HEK293 (cell line): ENCODE data around the gene BEND4.

Experiments
- CTCF ChIA-PET: fragments of 350-600 bp; formaldehyde crosslinking; extraction: SDS; loops from one replicate; lab custom pipeline; 2021; ENCODE audit warnings: antibody characterized with exemption; lab: Yijun Ruan, JAX
- POLR2A ChIA-PET: fragments of 300-600 bp; formaldehyde crosslinking; extraction: SDS; loops from one replicate; lab custom pipeline; 2020; ENCODE audit warnings: antibody characterized with exemption, inconsistent platforms; lab: Yijun Ruan, JAX
- H3K27ac ChIP-seq: fragments of 200-500 bp; sonication (Bioruptor generic); 2 replicates; pipeline ENCODE4 v1.5.1; 2014; ENCODE audit warnings: low read depth, low read length, control low read depth, inconsistent platforms; ENCODE audit errors: extremely low read depth
- H3K36me3 ChIP-seq, 2 experiments: fragments of 200-500 bp in 1 of 2; sonication (Bioruptor generic) in 1 of 2; 1 replicate in 1 of 2; 2 replicates in 1 of 2; pipeline ENCODE4 v1.5.1; 2014 to 2017; ENCODE audit warnings: inconsistent platforms in 2 of 2, low read length in 2 of 2; ENCODE audit not compliant: control insufficient read depth in 2 of 2, insufficient read depth in 1 of 2
- H3K4me1 ChIP-seq: fragments of 200-500 bp; sonication (Bioruptor generic); 2 replicates; pipeline ENCODE4 v1.5.1; 2014; ENCODE audit warnings: mild to moderate bottlenecking, low read length, inconsistent platforms; ENCODE audit not compliant: control insufficient read depth, insufficient read depth
- H3K4me3 ChIP-seq: 2 replicates; pipeline ENCODE4 v1.5.1; 2011; ENCODE audit warnings: low read depth, mild to moderate bottlenecking, control low read depth, low read length, moderate library complexity
- H3K9me3 ChIP-seq: fragments of 200-500 bp; sonication (Bioruptor generic); 2 replicates; pipeline ENCODE4 v1.5.1; 2014; ENCODE audit warnings: low read depth, low read length, inconsistent platforms; ENCODE audit not compliant: control insufficient read depth, insufficient read depth
- FEZF1 ChIP-seq: fragments of 450-650 bp; formaldehyde crosslinking; IDR thresholded peaks from 2 replicates; pipeline ENCODE4 v1.5.1; 2016; ENCODE audit warnings: missing biosample characterization, missing genetic modification characterization
- GLI2 ChIP-seq: fragments of 450-650 bp; formaldehyde crosslinking; IDR thresholded peaks from 2 replicates; pipeline ENCODE4; 2017; ENCODE audit warnings: missing biosample characterization, missing genetic modification characterization, low read depth, borderline replicate concordance
- GLI4 ChIP-seq: fragments of 450-650 bp; formaldehyde crosslinking; IDR thresholded peaks from 2 replicates; pipeline ENCODE4 v1.5.1; 2016; ENCODE audit warnings: missing biosample characterization, missing genetic modification characterization
- KLF16 ChIP-seq: fragments of 450-650 bp; formaldehyde crosslinking; IDR thresholded peaks from 2 replicates; pipeline ENCODE4 v1.5.1; 2017; ENCODE audit warnings: missing biosample characterization, missing genetic modification characterization
- SP3 ChIP-seq: fragments of 450-650 bp; formaldehyde crosslinking; IDR thresholded peaks from 2 replicates; pipeline ENCODE4 v1.5.1; 2016; ENCODE audit warnings: missing biosample characterization, missing genetic modification characterization
- ZBTB20 ChIP-seq: fragments of 450-650 bp; formaldehyde crosslinking; IDR thresholded peaks from 2 replicates; pipeline ENCODE4 v1.5.1; 2016; ENCODE audit warnings: missing biosample characterization, missing genetic modification characterization
- ZBTB21 ChIP-seq: fragments of 450-650 bp; formaldehyde crosslinking; IDR thresholded peaks from 2 replicates; pipeline ENCODE4 v1.5.1; 2017; ENCODE audit warnings: missing biosample characterization, missing genetic modification characterization
- ZBTB8A ChIP-seq: fragments of 450-650 bp; formaldehyde crosslinking; IDR thresholded peaks from 2 replicates; pipeline ENCODE4 v1.5.1; 2016; ENCODE audit warnings: missing biosample characterization, missing genetic modification characterization
- ZEB2 ChIP-seq: fragments of 450-650 bp; formaldehyde crosslinking; IDR thresholded peaks from 2 replicates; pipeline ENCODE4 v1.5.1; 2016; ENCODE audit warnings: missing biosample characterization, missing genetic modification characterization
- ZNF146 ChIP-seq: fragments of 450-650 bp; formaldehyde crosslinking; IDR thresholded peaks from 2 replicates; pipeline ENCODE4 v1.5.1; 2016; ENCODE audit warnings: missing biosample characterization, missing genetic modification characterization
- ZNF202 ChIP-seq: fragments of 450-650 bp; formaldehyde crosslinking; IDR thresholded peaks from 2 replicates; pipeline ENCODE4 v1.5.1; 2016; ENCODE audit warnings: missing biosample characterization, missing genetic modification characterization, borderline replicate concordance
- ZNF211 ChIP-seq: fragments of 450-650 bp; formaldehyde crosslinking; IDR thresholded peaks from 2 replicates; pipeline ENCODE4 v1.5.1; 2016; ENCODE audit warnings: low read depth, missing biosample characterization, missing genetic modification characterization
- ZNF223 ChIP-seq: fragments of 450-650 bp; formaldehyde crosslinking; IDR thresholded peaks from 2 replicates; pipeline ENCODE4 v1.5.1; 2016; ENCODE audit warnings: missing biosample characterization, missing genetic modification characterization
- ZNF248 ChIP-seq: fragments of 450-650 bp; formaldehyde crosslinking; IDR thresholded peaks from 2 replicates; pipeline ENCODE4 v1.5.1; 2017; ENCODE audit warnings: missing biosample characterization, missing genetic modification characterization
- ZNF266 ChIP-seq: fragments of 450-650 bp; formaldehyde crosslinking; IDR thresholded peaks from 2 replicates; pipeline ENCODE4 v1.5.1; 2016; ENCODE audit warnings: missing biosample characterization, missing genetic modification characterization, low read depth
- ZNF335 ChIP-seq: fragments of 450-650 bp; formaldehyde crosslinking; conservative IDR thresholded peaks from 2 replicates; pipeline ENCODE4 v1.5.1; 2016; ENCODE audit warnings: missing biosample characterization, missing genetic modification characterization
- ZNF48 ChIP-seq: fragments of 450-650 bp; formaldehyde crosslinking; IDR thresholded peaks from 2 replicates; pipeline ENCODE4 v1.5.1; 2016; ENCODE audit warnings: missing biosample characterization, missing genetic modification characterization
- ZNF510 ChIP-seq: fragments of 450-650 bp; formaldehyde crosslinking; IDR thresholded peaks from 2 replicates; pipeline ENCODE4 v1.5.1; 2018; ENCODE audit warnings: mild to moderate bottlenecking, missing genetic modification characterization, missing biosample characterization; ENCODE audit not compliant: insufficient replicate concordance
- ZNF560 ChIP-seq: fragments of 450-650 bp; formaldehyde crosslinking; IDR thresholded peaks from 2 replicates; pipeline ENCODE4 v1.5.1; 2017; ENCODE audit warnings: missing biosample characterization, missing genetic modification characterization, borderline replicate concordance
- ZNF701 ChIP-seq: fragments of 450-650 bp; formaldehyde crosslinking; IDR thresholded peaks from 2 replicates; pipeline ENCODE4 v1.5.1; 2016; ENCODE audit warnings: missing biosample characterization, missing genetic modification characterization
- ZNF76 ChIP-seq: fragments of 450-650 bp; formaldehyde crosslinking; IDR thresholded peaks from 2 replicates; pipeline ENCODE4; 2016; ENCODE audit warnings: low read depth, missing biosample characterization, missing genetic modification characterization, borderline replicate concordance
- ZNF777 ChIP-seq: fragments of 450-650 bp; formaldehyde crosslinking; IDR thresholded peaks from 2 replicates; pipeline ENCODE4 v1.5.1; 2017; ENCODE audit warnings: missing biosample characterization, missing genetic modification characterization, borderline replicate concordance
- ZNF837 ChIP-seq: fragments of 450-650 bp; formaldehyde crosslinking; IDR thresholded peaks from 2 replicates; pipeline ENCODE4 v1.5.1; 2016; ENCODE audit warnings: missing biosample characterization, missing genetic modification characterization
- TF ChIP-seq, protein P1 (sequence below): fragments of 450-650 bp; formaldehyde crosslinking; IDR thresholded peaks from 2 replicates; pipeline ENCODE4 v1.5.1; 2016; ENCODE audit warnings: missing biosample characterization, missing genetic modification characterization
- TF ChIP-seq, protein P2 (sequence below): fragments of 450-650 bp; formaldehyde crosslinking; IDR thresholded peaks from 2 replicates; pipeline ENCODE4 v1.5.1; 2016; ENCODE audit warnings: missing biosample characterization, missing genetic modification characterization
- TF ChIP-seq, protein P3 (sequence below): fragments of 450-650 bp; formaldehyde crosslinking; IDR thresholded peaks from 2 replicates; pipeline ENCODE4 v1.5.1; 2016; ENCODE audit warnings: missing biosample characterization, missing genetic modification characterization
- TF ChIP-seq, protein P4 (sequence below): fragments of 450-650 bp; formaldehyde crosslinking; IDR thresholded peaks from 2 replicates; pipeline ENCODE4 v1.5.1; 2017; ENCODE audit warnings: missing biosample characterization, missing genetic modification characterization

BEND4 gene

DNA sequence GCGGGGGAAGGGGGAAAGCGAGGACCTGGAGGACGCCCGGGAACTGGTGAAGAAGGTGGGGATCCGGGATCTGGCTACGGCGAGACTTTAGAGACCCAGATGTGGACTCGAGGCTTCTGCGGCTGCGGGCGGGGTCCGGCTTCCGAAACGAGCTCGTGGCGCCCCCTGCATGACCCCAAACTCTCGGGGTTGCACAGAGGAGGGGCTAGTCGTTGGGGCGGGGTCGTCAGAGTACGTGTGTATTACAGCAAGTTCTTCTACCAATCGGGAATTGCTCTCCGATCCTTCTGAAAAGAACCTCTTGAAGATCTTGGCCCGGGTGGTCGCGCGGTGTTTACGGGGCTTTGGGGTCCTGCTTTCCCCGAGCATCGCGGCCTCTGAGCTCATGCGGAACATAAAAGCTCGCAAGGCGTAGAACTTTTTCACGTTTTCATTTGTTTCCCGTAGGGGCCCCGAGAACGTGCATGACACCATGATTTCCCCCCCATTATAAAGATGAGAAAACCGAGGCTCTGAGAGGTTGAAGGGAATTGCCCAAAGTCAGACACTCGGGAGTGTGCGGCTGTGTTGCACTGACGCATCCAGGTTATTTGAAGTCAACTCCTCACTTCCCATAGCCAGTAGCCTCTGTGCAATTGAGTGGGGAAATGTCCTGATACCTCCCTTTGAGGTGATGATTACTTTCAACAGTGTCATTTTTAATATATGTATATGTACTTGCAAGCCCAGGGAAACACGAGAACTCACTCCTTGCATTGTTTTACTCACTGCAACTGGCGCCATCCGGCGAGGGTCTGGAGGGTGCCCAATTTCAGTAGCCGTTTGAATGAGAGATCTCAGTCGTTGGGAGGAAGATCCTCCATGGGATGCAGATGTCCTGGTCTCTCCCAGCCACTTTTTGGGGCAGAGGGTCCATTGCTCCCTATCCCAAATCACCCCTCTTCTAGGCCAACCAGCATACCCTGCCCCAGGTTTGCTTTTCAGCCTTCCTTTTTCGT is at the start of gene BEND4:
Gene BEND4, minus strand, starts transcription at position 149 of the 998 bp plus-strand sequence. CDS start 512 bp downstream, outside the sequence.
- H3K27ac ChIP-seq: peak within 1 kb of the TSS; percentile 53; the same call in 1 of the 2 replicates
- TF ChIP-seq ZNF510 (tag by site-specific recombination) (no peak), ZNF560 (tag by site-specific recombination) (no peak), ZNF335 (tag by site-specific recombination) (peak; percentile 80), GLI2 (no peak), KLF16 (0 out of 2 replicates have a peak, but pooled peaks have one; percentile 25), ZNF837 (no peak), ZBTB21 (tag by site-specific recombination) (no peak), ZNF777 (tag by site-specific recombination) (0 out of 2 replicates have a peak, but pooled peaks have one; percentile 27), ZNF48 (no peak), ZNF76 (tag by site-specific recombination) (no peak), FEZF1 (tag by site-specific recombination) (no peak), SP3 (tag by site-specific recombination) (peak; percentile 38; the same call in 1 of the 2 replicates), ZNF223 (tag by site-specific recombination) (no peak), ZBTB20 (tag by site-specific recombination) (peak; percentile 36; the same call in 1 of the 2 replicates), ZNF701 (tag by site-specific recombination) (no peak), ZNF211 (tag by site-specific recombination) (no peak), ZNF266 (no peak), ZBTB8A (0 out of 2 replicates have a peak, but pooled peaks have one; percentile 3), ZNF146 (tag by site-specific recombination) (no peak), GLI4 (tag by site-specific recombination) (no peak), ZNF202 (tag by site-specific recombination) (no peak), ZEB2 (tag by site-specific recombination) (0 out of 2 replicates have a peak, but pooled peaks have one; percentile 20), ZNF248 (tag by site-specific recombination) (no peak)
- TF ChIP-seq, protein P1, sequence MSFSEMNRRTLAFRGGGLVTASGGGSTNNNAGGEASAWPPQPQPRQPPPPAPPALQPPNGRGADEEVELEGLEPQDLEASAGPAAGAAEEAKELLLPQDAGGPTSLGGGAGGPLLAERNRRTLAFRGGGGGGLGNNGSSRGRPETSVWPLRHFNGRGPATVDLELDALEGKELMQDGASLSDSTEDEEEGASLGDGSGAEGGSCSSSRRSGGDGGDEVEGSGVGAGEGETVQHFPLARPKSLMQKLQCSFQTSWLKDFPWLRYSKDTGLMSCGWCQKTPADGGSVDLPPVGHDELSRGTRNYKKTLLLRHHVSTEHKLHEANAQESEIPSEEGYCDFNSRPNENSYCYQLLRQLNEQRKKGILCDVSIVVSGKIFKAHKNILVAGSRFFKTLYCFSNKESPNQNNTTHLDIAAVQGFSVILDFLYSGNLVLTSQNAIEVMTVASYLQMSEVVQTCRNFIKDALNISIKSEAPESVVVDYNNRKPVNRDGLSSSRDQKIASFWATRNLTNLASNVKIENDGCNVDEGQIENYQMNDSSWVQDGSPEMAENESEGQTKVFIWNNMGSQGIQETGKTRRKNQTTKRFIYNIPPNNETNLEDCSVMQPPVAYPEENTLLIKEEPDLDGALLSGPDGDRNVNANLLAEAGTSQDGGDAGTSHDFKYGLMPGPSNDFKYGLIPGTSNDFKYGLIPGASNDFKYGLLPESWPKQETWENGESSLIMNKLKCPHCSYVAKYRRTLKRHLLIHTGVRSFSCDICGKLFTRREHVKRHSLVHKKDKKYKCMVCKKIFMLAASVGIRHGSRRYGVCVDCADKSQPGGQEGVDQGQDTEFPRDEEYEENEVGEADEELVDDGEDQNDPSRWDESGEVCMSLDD (tag by site-specific recombination): peak; percentile 49; the same call in 1 of the 2 replicates
- TF ChIP-seq, protein P2, sequence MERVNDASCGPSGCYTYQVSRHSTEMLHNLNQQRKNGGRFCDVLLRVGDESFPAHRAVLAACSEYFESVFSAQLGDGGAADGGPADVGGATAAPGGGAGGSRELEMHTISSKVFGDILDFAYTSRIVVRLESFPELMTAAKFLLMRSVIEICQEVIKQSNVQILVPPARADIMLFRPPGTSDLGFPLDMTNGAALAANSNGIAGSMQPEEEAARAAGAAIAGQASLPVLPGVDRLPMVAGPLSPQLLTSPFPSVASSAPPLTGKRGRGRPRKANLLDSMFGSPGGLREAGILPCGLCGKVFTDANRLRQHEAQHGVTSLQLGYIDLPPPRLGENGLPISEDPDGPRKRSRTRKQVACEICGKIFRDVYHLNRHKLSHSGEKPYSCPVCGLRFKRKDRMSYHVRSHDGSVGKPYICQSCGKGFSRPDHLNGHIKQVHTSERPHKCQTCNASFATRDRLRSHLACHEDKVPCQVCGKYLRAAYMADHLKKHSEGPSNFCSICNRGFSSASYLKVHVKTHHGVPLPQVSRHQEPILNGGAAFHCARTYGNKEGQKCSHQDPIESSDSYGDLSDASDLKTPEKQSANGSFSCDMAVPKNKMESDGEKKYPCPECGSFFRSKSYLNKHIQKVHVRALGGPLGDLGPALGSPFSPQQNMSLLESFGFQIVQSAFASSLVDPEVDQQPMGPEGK: peak; percentile 27; the same call in 1 of the 2 replicates
- TF ChIP-seq, protein P3, sequence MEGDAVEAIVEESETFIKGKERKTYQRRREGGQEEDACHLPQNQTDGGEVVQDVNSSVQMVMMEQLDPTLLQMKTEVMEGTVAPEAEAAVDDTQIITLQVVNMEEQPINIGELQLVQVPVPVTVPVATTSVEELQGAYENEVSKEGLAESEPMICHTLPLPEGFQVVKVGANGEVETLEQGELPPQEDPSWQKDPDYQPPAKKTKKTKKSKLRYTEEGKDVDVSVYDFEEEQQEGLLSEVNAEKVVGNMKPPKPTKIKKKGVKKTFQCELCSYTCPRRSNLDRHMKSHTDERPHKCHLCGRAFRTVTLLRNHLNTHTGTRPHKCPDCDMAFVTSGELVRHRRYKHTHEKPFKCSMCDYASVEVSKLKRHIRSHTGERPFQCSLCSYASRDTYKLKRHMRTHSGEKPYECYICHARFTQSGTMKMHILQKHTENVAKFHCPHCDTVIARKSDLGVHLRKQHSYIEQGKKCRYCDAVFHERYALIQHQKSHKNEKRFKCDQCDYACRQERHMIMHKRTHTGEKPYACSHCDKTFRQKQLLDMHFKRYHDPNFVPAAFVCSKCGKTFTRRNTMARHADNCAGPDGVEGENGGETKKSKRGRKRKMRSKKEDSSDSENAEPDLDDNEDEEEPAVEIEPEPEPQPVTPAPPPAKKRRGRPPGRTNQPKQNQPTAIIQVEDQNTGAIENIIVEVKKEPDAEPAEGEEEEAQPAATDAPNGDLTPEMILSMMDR (tag by site-specific recombination): peak; percentile 14; the same call in 1 of the 2 replicates
- TF ChIP-seq, protein P4, sequence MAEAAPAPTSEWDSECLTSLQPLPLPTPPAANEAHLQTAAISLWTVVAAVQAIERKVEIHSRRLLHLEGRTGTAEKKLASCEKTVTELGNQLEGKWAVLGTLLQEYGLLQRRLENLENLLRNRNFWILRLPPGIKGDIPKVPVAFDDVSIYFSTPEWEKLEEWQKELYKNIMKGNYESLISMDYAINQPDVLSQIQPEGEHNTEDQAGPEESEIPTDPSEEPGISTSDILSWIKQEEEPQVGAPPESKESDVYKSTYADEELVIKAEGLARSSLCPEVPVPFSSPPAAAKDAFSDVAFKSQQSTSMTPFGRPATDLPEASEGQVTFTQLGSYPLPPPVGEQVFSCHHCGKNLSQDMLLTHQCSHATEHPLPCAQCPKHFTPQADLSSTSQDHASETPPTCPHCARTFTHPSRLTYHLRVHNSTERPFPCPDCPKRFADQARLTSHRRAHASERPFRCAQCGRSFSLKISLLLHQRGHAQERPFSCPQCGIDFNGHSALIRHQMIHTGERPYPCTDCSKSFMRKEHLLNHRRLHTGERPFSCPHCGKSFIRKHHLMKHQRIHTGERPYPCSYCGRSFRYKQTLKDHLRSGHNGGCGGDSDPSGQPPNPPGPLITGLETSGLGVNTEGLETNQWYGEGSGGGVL (tag by site-specific recombination): no peak
- no peaks in the 10 kb centered on the region for H3K36me3 ChIP-seq
- no peaks in the 10 kb centered on the region; the same call in 1 of the 2 replicates for H3K4me1 ChIP-seq
- no peaks in the 10 kb centered on the region for H3K9me3 ChIP-seq
- ChIA-PET POLR2A (no interaction called here), CTCF (interaction anchor here (0.7 kb wide), 1 partner anchor 33 kb away, joined by 5 read pairs; no protein-coding TSS in a partner anchor)
- H3K4me3 ChIP-seq: peak within 1 kb of the TSS; percentile 62
